NAMALWA (cell line): ENCODE measurements around the gene NUMBL.

Experiments used
- DNase-seq: peaks from one replicate; pipeline ENCODE4 v3.0.0-alpha.2; 2015; ENCODE audit warnings: low spot score

The NUMBL gene

DNA sequence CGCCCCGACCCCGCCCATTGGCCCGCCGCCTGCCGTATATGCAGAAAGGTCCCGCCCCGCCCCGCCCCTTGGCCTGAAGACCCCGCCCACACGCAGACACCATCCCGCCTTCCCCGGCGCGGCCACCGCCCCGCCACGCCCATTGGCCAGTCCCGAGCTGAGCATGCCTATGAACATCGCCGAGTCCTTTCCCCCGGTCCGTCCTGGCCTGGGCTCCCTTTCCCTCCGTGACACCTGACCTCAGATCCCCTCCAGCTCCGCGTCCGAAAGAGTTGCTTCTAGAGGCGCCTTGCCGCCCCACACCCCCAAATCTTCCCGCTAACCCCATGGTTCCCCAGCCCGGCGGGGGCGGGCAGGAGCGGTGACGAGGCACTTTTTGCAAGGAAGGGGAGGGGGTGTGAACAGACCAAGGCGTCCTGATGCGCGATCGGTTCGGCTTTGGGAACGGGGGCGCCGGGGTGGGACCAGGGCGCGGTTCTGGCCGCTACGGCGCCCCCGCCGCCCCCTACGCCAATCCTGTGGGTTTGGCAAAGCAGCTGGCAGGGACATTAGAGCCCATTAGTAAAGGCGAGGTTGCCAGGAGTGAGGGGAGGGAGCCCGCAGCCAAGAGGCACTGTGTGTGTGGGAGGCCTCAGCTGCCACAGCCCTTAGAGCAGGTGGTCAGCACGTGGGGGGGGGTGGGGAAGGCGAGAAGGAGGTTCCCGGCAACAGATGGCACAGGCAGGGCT is 406 bp upstream of the NUMBL start:
- peak; percentile 86 for DNase-seq

DNA sequence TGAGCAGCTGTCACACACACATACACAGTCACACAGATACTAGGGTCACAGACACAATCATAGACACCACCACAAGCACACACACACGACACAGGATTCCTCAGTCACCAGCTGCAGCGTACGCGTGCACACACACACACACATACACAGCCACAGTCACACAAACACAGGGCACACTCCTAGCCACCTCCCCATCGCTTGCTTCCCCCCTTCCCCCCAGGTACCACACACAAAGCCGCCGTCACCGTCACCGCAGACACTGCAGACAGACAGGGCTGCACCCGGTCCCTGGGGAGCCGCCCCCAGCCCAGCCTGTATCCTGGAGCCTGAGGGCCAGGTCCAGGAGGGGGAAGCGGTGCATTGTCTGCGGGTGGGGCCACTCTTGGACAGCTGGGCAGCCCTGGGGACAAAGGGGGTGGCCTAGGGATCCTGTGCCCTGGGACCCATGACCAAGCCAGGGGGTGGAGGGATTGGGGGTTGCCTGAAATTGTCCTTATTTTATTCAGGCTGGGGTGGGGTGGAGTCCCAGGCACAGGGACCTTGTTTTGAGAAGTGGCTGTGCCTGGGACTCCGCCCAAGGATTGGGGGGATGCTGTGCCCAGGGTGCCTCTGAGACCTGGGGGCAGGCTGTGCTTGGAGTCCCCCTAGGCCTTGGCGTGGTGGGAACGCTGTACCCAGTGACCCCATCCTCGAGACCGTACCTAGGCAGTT is 957 bp downstream of the NUMBL start:
- DNase-seq: peak; percentile 29

DNA sequence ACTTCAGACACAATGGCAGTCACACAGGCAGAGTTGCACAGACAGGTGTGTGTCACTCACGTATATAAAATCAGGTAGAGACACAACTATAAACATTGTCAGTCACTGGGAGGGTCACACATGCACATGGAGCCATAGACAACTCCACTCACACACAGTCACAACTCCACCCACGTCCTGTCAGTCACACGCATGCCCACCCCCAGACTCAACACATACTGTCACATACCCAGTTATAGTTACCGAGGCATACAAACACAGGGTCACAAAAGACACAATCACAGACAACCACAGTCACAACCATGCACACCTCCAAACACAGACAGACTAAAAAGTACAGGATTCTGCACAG is 1.5 kb downstream of the NUMBL start:
- DNase-seq: no peak

DNA sequence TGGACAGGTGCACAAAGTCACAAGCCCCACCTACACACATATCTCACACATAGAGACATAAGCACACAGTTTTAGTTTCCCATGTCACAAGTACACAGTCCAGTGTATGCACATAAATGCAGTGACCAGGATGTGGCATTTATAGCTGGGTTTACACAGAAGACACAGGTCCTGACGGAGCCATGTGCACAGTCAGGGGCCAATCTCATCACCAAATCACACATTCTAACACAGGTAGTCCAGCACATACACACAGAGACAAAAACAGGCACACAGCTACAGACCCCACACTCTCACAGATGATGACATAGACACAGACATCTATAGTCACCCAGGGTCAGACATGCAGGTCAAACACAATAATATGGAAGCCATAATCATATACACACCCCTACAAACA is 2.1 kb downstream of the NUMBL start:
- no peak for DNase-seq

DNA sequence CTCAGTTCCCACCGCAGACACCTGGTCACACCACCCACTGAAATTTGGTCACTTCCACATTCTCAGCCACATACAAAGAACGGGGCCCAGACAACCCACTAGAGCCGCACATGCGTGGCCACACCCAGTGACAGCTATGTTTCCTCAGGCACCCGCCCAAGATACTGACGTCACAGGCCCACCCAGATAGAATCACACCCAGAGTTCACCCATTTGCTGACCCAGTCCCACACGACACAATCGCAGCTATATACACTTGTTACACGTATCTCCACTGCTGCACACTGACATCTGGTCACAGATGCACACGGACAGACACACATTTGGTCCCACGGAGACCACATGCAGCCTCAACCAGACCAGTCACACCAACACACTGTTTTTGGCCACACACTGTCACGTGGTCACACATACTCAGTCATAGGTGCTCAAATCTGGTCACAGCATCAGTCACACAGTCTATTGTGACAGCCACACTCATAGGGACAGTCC is 2.9 kb downstream of the NUMBL start:
- DNase-seq: peak; percentile 69

DNA sequence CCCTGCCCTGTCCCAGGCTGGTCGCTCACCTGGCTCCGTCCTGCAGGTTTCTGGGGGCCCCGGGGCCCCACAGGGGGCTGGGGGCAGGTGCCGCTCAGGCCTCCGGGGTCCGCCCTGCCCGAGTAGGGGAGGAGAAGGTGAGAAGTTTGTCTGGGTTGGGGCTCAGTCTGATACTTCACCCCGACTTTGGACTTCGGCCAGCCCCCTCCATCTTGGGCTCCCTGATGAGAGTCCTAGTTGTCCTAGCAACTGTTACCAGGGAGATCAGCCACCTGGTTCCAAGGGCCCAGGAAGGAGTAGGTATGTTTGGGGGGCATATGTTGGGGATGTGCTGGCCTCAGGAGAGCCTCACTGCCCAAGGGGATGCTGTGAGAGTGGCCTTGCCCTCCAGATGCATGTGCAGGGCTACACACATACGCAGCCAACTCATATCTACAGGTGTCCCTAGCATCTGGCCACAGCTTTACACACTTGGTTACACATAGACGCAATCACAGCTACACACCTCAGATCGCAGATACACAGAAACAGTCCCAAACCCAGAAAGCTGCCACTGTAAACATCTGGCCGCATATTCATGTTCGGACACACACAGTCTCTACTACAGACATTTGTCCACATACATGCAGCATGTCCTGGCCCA is 3.4 kb downstream of the NUMBL start:
- DNase-seq: no peak

DNA sequence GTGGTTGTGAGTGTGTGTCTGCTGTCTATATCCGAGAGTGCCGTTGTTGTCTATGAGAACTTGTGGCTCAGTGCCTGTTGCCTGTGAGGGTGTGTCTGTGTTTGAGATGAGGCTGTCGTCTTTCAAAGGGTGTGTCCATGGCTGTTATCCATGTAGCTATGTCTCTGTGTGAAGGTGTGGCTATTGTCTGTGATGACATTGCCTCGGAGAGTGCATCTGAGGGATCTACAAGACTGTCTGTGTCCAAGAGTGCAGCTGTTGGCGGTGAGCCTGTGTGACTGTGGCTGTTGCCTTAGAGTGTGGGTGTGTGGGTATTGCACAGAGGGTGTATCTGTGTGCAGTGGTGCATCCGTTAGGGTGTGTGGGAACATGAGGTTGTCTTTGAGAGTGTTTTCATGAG is 4.9 kb downstream of the NUMBL start:
- DNase-seq: no peak

DNA sequence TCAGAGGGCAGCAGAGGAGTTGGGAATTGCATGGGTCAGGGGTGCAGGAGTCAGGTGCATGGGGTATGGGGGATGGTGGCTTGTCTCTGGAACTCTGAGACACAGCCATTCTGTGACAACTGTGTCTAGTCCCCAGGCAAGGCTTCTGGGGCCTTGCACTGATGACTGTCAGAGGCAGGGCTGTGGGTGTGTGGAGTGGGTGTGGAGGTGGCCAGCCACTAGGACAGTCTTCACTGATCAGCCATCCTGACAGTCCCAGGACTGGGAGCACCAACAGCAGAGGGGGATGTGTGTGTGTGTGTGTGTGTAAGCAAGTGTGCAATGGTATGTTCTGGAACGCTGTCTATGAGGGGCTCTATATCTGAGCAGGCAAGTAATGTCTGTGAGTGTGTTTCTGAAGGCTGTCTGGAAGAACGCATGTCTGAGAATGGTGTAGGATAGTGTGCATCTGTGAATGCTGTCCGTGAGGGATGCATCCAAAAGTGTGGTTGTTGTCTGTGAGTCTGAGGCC is 5.4 kb downstream of the NUMBL start:
- no peak for DNase-seq

DNA sequence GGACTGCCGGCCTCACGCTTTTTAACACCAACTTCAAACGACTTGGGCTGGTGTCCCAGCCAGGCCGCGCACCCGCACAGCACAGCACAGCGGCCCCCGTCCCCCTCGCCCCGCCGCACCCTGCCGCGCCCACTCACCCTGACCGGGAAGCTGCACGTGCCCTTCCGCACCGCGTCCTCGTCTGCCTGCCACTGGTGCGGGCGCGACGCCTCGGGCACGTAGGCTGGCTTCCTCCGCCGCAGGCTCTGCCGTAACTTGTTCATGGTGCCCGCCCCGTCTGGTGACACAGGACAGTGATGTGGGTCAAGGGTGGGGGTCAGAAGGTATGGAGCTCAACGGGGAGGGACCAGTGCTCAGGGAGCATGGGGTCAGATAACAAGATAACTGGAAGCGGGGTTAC is 6.2 kb downstream of the NUMBL start:
- no peak for DNase-seq

DNA sequence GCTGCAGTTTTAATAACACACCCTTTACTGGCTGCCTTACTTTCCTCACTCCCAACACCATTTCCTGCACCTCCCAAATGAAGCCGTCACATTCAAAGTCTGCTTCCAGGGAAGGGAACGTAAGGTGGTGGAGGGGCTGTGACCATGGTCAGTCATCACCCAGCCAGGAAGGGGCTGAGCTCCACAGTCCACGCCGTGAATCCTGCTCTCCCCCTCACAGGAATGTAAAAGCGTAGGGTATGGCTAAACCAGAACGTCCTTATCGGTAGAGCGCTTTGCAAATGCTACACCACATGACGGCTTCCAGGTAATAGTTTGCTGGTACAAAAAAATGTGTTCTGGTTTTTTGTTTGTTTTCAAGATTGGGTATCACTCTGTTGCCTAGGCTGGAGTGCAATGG is 7.0 kb downstream of the NUMBL start:
- no peak for DNase-seq

DNA sequence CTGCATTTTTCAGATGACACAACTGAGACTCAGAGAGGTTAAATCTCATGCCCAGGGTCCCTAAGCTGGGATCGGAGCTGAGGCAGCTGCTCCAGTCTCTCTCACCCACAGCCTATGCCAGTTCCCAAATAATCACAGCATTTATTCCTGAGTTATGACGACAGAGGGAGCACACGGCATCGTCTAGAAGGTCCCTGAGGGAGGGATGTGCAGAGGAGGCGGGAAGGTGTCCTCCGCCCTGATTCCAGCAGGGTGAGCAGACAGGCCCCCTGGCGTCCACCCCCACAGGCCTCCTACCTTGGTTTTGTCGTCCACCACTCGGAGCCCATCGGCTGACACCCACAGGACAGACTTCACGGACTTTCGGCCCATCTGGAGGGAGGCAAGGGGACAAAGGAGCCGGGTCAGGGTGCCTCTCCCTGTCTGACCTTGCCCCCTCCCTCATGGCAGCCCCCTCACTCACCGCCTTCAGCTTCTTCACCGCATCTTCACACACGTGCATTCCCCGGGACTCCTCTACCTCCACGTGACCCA is 8.0 kb downstream of the NUMBL start:
- no peak for DNase-seq

DNA sequence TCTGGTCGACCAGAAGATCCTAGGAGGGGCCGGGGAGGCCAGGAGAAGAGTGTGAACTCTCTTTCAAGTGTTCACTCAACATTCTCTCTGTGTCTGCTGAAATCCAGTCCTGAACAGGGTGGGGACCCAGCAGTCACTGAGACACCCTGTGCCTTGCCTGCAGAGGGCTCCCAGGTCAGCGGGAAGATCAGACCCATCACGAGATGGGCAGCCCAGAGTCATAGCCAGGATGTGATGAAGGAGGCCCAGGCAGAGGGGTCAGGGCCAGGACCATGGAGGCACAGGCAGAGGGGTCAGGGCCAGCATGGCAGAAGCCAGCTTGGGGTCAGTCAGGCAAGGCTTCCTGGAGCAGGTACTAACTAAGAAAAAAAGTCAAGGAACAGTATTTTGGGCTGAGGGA is 9.4 kb downstream of the NUMBL start:
- DNase-seq: no peak

DNA sequence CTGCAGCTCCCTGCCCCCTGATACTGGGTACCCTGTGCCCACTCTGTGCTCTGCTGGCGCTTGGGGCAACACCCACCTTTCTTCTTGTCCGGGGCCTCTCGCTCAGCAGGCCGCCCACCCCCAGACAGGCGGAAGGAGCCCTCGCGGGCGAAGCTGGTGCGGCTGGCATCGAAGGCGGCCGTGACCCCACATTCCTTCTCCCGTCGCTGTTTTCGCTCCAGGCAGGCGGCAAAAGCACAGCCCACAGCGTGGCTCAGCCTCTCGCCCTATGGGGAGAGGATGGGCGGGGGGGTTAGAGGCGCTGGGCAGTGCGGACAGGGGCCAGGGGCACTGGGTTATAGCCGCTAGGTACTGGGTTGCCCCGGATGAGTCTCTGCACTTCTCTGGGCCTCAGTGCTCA is 13.3 kb downstream of the NUMBL start:
- DNase-seq: no peak

DNA sequence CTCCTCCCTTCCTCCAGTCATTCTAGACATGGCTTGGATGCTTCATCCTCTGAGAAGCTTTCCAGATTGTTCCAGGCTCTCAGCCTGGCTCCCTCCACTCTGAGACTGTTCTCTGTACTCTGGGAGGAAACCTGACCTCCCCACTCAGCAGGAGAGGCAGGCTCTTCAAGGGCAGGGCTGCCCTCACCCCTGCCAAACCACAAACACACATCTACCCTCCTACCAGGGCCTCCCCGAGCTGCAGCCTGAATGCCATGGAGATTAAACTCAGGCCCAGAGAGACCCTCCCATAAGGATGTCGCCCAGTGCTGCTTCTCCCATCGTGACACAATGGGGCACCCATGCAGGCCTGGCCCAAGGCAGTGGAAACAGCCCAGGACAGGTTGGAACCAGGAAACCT is 16.2 kb downstream of the NUMBL start:
- DNase-seq: no peak

DNA sequence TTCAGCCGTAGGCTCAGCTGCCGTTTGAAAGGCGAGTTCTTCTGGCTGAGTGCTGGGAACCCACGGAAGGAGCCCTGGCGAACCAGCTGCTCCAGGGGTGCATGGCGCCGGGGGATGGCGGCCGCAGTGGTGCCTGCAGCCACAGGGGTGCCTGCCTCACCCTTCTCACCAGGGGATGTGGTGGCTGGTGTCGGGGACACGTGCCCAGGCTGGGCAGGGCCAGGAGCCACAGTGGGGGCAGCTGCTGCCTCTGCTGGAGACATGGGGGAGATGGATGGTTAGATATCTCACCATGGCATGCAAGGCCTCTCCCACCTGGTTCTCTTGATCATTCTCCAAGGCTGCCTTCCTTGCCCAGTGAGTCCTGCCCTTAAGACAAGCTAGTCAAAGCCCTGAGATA is 17.1 kb downstream of the NUMBL start:
- no peak for DNase-seq

DNA sequence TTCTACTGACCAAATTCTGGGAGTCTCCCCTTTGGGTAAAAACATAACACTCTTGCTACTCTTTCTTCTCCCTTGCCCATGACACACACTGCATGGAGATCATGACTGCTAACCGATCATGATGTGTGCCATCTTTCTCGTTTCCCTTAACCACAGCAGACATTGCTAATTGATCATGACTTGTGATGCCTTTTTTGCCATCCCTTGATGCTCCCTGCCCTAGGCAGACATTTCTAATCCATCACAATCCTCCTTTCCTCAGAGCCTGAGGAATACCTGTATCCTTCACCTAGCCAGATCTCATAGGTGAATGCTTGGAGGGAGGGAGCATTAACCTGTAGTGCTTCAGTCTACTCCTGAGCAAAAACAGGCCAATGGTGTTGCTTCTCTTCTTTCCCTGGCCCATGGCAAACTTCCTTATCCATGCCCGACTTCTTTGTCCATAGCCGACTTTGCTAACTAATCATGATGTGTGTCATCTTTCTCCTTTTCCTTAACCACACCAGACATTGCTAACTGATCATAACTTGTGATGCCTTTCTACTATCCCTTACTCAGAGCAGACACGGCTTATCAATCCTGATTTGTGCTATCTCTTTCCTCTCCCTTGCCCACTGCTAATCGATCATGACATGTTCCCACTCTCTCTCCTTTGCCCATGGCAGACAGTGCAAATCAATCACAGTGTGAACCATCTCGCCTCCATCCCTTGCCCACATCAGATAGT is 17.7 kb downstream of the NUMBL start:
- no peak for DNase-seq

DNA sequence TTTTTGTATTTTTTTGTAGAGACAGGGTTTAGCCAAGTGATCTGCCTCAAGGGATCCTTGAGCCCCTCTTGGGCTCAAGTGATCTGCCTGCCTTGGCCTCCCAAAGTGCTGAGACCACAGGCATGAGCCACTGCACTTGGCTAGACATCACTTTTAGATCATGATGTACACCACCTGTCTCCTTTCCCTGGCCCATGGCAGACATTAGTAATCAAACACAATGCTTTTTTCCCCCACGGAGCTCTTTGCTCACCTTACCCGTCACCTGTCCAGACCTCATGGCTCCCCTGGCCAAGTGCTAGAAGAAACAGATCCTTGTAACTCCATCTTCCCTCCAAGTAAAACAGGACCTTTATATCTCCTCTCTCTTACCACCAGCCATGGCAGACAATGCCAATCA is 18.4 kb downstream of the NUMBL start:
- no peak for DNase-seq

DNA sequence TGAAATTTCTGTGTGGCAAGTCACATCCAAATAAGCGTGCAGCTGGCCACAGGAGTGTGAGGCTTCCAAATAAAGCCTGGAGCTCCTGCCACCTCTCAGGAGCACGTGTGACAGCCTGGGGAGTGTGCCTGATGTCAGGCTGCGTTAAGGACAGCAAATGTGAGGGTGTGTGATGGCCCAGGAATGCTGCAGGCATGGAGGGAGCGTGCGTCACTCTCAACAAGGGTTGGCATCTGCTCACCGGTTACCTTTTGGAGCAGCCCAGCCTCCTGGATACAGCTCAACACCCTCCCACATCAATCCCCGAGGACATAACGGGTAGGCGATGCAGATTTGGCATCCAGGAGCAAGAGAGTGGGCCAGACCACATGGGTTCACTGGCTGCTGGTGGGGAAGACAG is 19.0 kb downstream of the NUMBL start:
- DNase-seq: no peak

DNA sequence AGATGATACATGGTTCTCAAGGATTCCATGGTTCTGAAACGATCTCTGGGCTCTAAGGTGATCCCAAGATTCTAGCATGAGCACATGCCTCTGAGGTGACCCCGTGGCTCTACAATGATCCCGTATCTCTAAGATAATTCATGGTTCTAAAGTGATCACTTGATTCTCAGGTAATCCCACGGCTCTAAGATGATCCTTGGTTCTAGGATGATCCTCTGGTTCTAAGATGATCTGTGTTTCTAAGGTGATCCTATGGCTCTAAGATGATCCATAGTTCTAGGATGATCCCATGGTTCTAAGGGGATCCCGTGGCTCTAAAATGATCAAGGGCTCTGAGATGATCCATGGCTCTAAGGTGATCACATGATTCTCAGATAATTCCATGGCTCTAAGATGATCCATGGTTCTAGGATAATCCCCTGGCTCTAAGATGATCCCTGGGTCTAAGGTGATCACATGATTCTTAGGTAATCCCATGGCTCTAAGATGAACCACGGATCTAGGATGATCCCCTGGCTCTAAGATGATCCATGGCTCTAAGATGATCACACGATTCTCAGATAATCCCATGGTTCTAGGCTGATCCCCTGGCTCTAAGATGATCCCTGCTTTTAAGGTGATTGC is 21.3 kb downstream of the NUMBL start:
- DNase-seq: no peak

DNA sequence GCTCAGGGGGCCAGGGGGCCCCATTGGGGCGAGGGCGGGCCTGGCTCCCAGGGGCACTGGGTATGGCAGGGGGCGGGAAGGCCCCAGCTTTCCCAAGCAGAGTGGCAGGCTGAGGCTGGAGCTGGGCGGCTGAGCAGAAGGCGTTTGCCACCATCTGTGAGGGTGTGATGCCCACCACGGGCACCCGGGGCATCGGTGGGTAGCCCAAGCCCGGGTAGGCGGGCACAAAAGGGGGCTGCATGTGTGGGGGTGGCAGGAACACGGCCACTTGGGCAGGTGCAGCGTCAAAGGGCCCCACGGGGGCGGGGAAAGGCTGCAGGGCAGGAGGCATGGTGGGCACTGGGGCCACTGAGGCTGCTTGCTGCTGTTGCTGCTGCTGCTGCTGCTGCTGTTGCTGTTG is 22.8 kb downstream of the NUMBL start:
- no peak for DNase-seq

DNA sequence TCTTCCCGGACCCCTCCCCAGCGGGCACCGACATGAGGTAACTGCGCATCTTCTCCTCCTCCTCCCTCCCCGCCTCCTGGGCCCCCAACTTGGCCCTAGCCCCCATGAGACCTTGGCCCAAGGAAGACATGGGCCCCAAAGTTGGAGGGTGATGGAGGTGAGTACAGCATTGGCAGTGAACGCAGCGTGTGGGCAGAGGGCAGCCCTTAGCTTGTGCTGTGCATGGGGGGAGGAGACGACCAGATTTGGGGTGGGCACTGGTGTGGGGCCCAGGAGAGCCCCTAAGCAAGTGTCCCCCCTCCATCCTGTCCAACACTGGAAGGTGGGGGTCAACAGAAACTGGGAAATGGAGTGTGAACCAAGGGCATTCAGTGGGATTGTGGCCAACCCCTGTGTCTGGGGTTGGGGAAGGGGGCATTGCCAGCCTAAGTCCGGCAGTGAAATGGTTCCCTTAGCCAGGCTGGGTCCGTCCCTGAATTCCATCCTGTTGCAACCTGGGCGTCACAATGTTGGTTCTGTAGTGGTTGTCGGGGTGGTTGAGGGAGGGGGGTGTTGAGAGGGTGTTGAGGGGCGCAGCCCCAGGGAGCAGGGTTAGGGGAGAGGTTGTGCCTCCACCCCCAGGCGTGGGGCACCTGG is 23.5 kb downstream of the NUMBL start:
- DNase-seq: no peak
